Aorta (tissue), 5 donors: Measurements from ENCODE around the gene SPG7. TPM values are rescaled to one million over a fixed set of nuclear protein-coding genes. Genes with fewer than 3 reads are reported as not detected.
A peak's percentile ranks its signal among the peaks of the same experiment; 100 is the strongest.

ENCODE experiments used
- ATAC-seq: fragments of 200-7000 bp; cut with Tn5 transposase; one replicate; pipeline ENCODE4 v1.9.1; 2022; ENCODE audit warnings: moderate library complexity; ENCODE audit not compliant: low FRiP score
- DNase-seq, 2 donors: peaks; one replicate each; pipeline ENCODE4 v3.0.0-alpha.2; 2020
- H3K27ac ChIP-seq, 2 donors: one replicate each; pipeline ENCODE4 v1.5.1; 2013; ENCODE audit warnings: low read length in 2 of 2, mild to moderate bottlenecking in 2 of 2, moderate library complexity in 2 of 2, control low read depth in 1 of 2, inconsistent platforms in 1 of 2, low read depth in 1 of 2
- H3K27me3 ChIP-seq, 2 donors: one replicate each; pipeline ENCODE4 v1.6.1; 2013; ENCODE audit warnings: control low read depth in 1 of 2, low read length in 1 of 2, mild to moderate bottlenecking in 1 of 2, moderate library complexity in 1 of 2; ENCODE audit not compliant: insufficient read depth in 2 of 2, control insufficient read depth in 1 of 2
- H3K36me3 ChIP-seq, 2 donors: one replicate each; pipeline ENCODE4 v1.6.1; 2013; ENCODE audit warnings: control low read depth in 1 of 2, low read length in 1 of 2, mild to moderate bottlenecking in 1 of 2; ENCODE audit not compliant: insufficient read depth in 2 of 2, control insufficient read depth in 1 of 2
- H3K4me1 ChIP-seq, 2 donors: one replicate each; pipeline ENCODE4 v1.6.1; 2013; ENCODE audit warnings: low read length in 2 of 2, control low read depth in 1 of 2, mild to moderate bottlenecking in 1 of 2, moderate library complexity in 1 of 2; ENCODE audit not compliant: insufficient read depth in 2 of 2, control insufficient read depth in 1 of 2
- H3K4me3 ChIP-seq, 2 donors: one replicate each; pipeline ENCODE4 v1.5.1; 2013; ENCODE audit warnings: low read length in 2 of 2, control low read depth in 1 of 2, mild to moderate bottlenecking in 1 of 2
- H3K9me3 ChIP-seq: one replicate; pipeline ENCODE4 v1.6.1; 2013; ENCODE audit warnings: mild to moderate bottlenecking, low read length; ENCODE audit not compliant: control insufficient read depth
- WGBS, 2 donors: extraction: QIAGEN DNeasy Blood & Tissue Kit; methylation state at CpG; one replicate each; pipeline ENCODE4 v1.1.7; 2013; 5-methylcytosine and 5-hydroxymethylcytosine counted together
- intact Hi-C, 2 donors: fragments of 100-400 bp; cut with DNase I; formaldehyde crosslinking; loops; one replicate each; pipeline versions ENCODE4 v1.14.2 to v1.15.0; 2022
- polyA plus RNA-seq, 2 donors: library from polyadenylated mRNA; stranded (reverse); fragments of 200-250 nt; gene quantifications; one replicate each; pipeline ENCODE4 v1.2.3, GENCODE V29; 2013
- total RNA-seq, 2 donors: library from RNA; stranded (reverse); fragmentation: NEBNext Ultra II Directional; extraction: Animal tissue kit (Norgen Biotek cat#: 25700); gene quantifications; one replicate each; pipeline ENCODE4 v1.2.1, GENCODE V29; 2021
- donor health status: healthy with polysubstance abuse.
- donor health status: Bipolar disorder and iron deficiency.
- donor health status: DM: no; HTN: no; CAD: no.
- donor health status: DM: no; HTN: no; CAD: no.
- donor health status: DM: yes; HTN: yes; CAD: no.

Gene SPG7
- total and polyA plus RNA-seq, 4 donors: 28.4 to 171 (median 100) TPM

GRCh38 chr16:89481356-89481955, 26.7 kb upstream of the SPG7 start:
- H3K4me1 ChIP-seq: peaks cover 3 to 6% of the 10 kb centered on the region in 2 donors
- intact Hi-C loops: loop anchor here (10.0 kb wide), 2 partner anchors 67 to 87 kb away; no protein-coding TSS in a partner anchor

GRCh38 chr16:89482150-89482816, 25.9 kb upstream of the SPG7 start:
- 65 to 68% methylated on average over 14 of the region's 14 CpGs for WGBS, 2 donors
- ATAC-seq (no peak), DNase-seq (no peak)
- Histone ChIP-seq H3K4me3 (no peak overlapping the region), H3K4me1 (peaks cover 3 to 6% of the 10 kb centered on the region in 2 donors), H3K36me3 (no peaks in the 10 kb centered on the region), H3K9me3 (no peaks in the 10 kb centered on the region), H3K27me3 (no peaks in the 10 kb centered on the region), H3K27ac (no peak overlapping the region)
- intact Hi-C loops: loop anchor here (10.0 kb wide), 2 partner anchors 67 to 87 kb away; no protein-coding TSS in a partner anchor

More at GRCh38 chr16:89481356-89481955, 26.7 kb upstream of the SPG7 start:
- ATAC-seq (no peak), DNase-seq (no peak)
- Histone ChIP-seq H3K9me3 (no peaks in the 10 kb centered on the region), H3K4me3 (no peak overlapping the region), H3K27ac (no peak overlapping the region), H3K36me3 (no peaks in the 10 kb centered on the region), H3K27me3 (no peaks in the 10 kb centered on the region)
- 88 to 90% methylated on average over 13 of the region's 13 CpGs for WGBS, 2 donors

GRCh38 chr16:89482817-89483205, 25.4 kb upstream of the SPG7 start:
- Histone ChIP-seq H3K27me3 (no peaks in the 10 kb centered on the region), H3K9me3 (no peaks in the 10 kb centered on the region), H3K4me3 (no peak overlapping the region), H3K27ac (no peak overlapping the region), H3K36me3 (no peaks in the 10 kb centered on the region), H3K4me1 (peaks cover 3 to 6% of the 10 kb centered on the region in 2 donors)
- WGBS, 2 donors: 69 to 73% methylated on average over 5 of the region's 5 CpGs
- DNase-seq: no peak
- intact Hi-C loops: loop anchor here (10.0 kb wide), 2 partner anchors 68 to 88 kb away; no protein-coding TSS in a partner anchor
- ATAC-seq: no peak

- H3K27me3 ChIP-seq: no peaks in the 10 kb centered on the region
- H3K4me3 ChIP-seq: no peak overlapping the region
- H3K9me3 ChIP-seq: no peaks in the 10 kb centered on the region
- no peak for ATAC-seq
- no peak overlapping the region for H3K27ac ChIP-seq
- no peak for DNase-seq
- no peaks in the 10 kb centered on the region for H3K36me3 ChIP-seq
- peaks cover 3 to 9% of the 10 kb centered on the region in 2 donors for H3K4me1 ChIP-seq
- intact Hi-C loops: loop anchor here (10.0 kb wide), 2 partner anchors 69 to 89 kb away; no protein-coding TSS in a partner anchor
- WGBS, 2 donors: 78 to 82% methylated on average over 5 of the region's 5 CpGs
These were observed 24.1 kb upstream of the SPG7 start for GRCh38 chr16:89484041-89484501.

GRCh38 chr16:89484923-89485679, 23.1 kb upstream of the SPG7 start:
- Histone ChIP-seq H3K9me3 (no peaks in the 10 kb centered on the region), H3K27ac (no peak overlapping the region), H3K36me3 (no peaks in the 10 kb centered on the region), H3K27me3 (no peaks in the 10 kb centered on the region), H3K4me1 (peaks cover 3 to 9% of the 10 kb centered on the region in 2 donors), H3K4me3 (no peak overlapping the region)
- intact Hi-C loops: loop anchor here (5.0 to 10.0 kb wide), 3 partner anchors 63 to 90 kb away; no protein-coding TSS in a partner anchor
- ATAC-seq (no peak), DNase-seq (no peak)
- WGBS, 2 donors: 75 to 80% methylated on average over 11 of the region's 11 CpGs

GRCh38 chr16:89485701-89486246, 22.4 kb upstream of the SPG7 start:
- DNase-seq (no peak), ATAC-seq (no peak)
- H3K36me3 ChIP-seq: no peaks in the 10 kb centered on the region
- 46 to 49% methylated on average over 4 of the region's 4 CpGs for WGBS, 2 donors
- H3K4me3 ChIP-seq: no peak overlapping the region
- H3K27me3 ChIP-seq: no peaks in the 10 kb centered on the region
- no peak overlapping the region for H3K27ac ChIP-seq
- peaks cover 3 to 9% of the 10 kb centered on the region in 2 donors for H3K4me1 ChIP-seq
- no peaks in the 10 kb centered on the region for H3K9me3 ChIP-seq
- intact Hi-C loops: loop anchor here (5.0 to 10.0 kb wide), 3 partner anchors 63 to 91 kb away; no protein-coding TSS in a partner anchor

GRCh38 chr16:89489040-89489897, 18.9 kb upstream of the SPG7 start:
- WGBS, 2 donors: 1% methylated on average over 58 to 71 of the region's 71 CpGs
- peaks cover 0 to 11% of the 10 kb centered on the region in 2 donors for H3K4me1 ChIP-seq

More at GRCh38 chr16:89489040-89489897, 18.9 kb upstream of the SPG7 start:
- Histone ChIP-seq H3K27me3 (no peaks in the 10 kb centered on the region), H3K4me3 (peak overlapping the region; percentile 99), H3K27ac (peak overlapping the region; percentile 93 to 100), H3K36me3 (no peaks in the 10 kb centered on the region), H3K9me3 (no peaks in the 10 kb centered on the region)
- intact Hi-C loops: loop anchor here (5.0 to 10.0 kb wide), 3 partner anchors 67 to 94 kb away; no protein-coding TSS in a partner anchor
- ATAC-seq (peak; percentile 75), DNase-seq (peak; percentile 92 to 93)
